H1 (cell line): ENCODE measurements around the gene SRM. TPM values are rescaled to one million over a fixed set of nuclear protein-coding genes. Genes with fewer than 3 reads are reported as not detected.

Source experiments
- CTCF ChIA-PET: fragments of 300-600 bp; sonication (Branson Sonifier 250); formaldehyde crosslinking; loops from one replicate; lab custom pipeline; 2021; ENCODE audit not compliant: partially characterized antibody; lab: Charles Lee
- POLR2A ChIA-PET: fragments of 300-600 bp; sonication (Branson Sonifier 250); formaldehyde crosslinking; loops from one replicate; lab custom pipeline; 2021; ENCODE audit warnings: inconsistent platforms; ENCODE audit not compliant: partially characterized antibody; lab: Charles Lee
- DNase-seq, 2 experiments: peaks; one replicate each; pipeline versions ENCODE4 v3.0.0 to v3.0.0-alpha.2; 2010 to 2022; ENCODE audit warnings: low spot score in 2 of 2, low read depth in 1 of 2, mixed read lengths in 1 of 2
- FAIRE-seq: peaks from 2 replicates; lab custom pipeline; 2011; peaks lifted over from hg19 to GRCh38; lab: Jason Lieb, UNC
- H2AFZ ChIP-seq: 2 replicates; pipeline ENCODE4 v1.8.1; 2012; ENCODE audit warnings: low read length, inconsistent platforms
- H2AK5ac ChIP-seq: 2 replicates; pipeline ENCODE4 v1.6.1; 2013; ENCODE audit warnings: low read depth, low read length
- H2BK120ac ChIP-seq: replicated peaks from 2 replicates; pipeline ENCODE3; 2013; ENCODE audit warnings: low read depth, low read length, inconsistent platforms
- H2BK12ac ChIP-seq: 2 replicates; pipeline ENCODE4 v1.6.1; 2013; ENCODE audit warnings: low read depth, low read length
- H2BK15ac ChIP-seq: 2 replicates; pipeline ENCODE4 v1.6.1; 2013; ENCODE audit warnings: low read length
- H2BK20ac ChIP-seq: 2 replicates; pipeline ENCODE4 v1.6.1; 2013; ENCODE audit warnings: low read length
- H2BK5ac ChIP-seq: 2 replicates; pipeline ENCODE4 v1.6.1; 2013; ENCODE audit warnings: low read depth, low read length
- H3K14ac ChIP-seq: 2 replicates; pipeline ENCODE4 v1.6.1; 2013; ENCODE audit warnings: inconsistent platforms; ENCODE audit not compliant: insufficient read length
- H3K18ac ChIP-seq: 2 replicates; pipeline ENCODE4 v1.6.1; 2013; ENCODE audit warnings: low read length; ENCODE audit errors: extremely low read depth
- H3K23ac ChIP-seq: 2 replicates; pipeline ENCODE4 v1.6.1; 2013; ENCODE audit warnings: inconsistent platforms; ENCODE audit not compliant: insufficient read length
- H3K23me2 ChIP-seq: 2 replicates; pipeline ENCODE4 v1.6.1; 2013; ENCODE audit warnings: low read depth, low read length
- H3K27ac ChIP-seq: 2 replicates; pipeline ENCODE4 v1.6.1; 2011; ENCODE audit warnings: low read depth, low read length, inconsistent platforms
- H3K27me3 ChIP-seq, 4 experiments: replicated peaks in 1 of 4; 1 replicate in 1 of 4; 2 replicates in 3 of 4; pipeline versions ENCODE4 v1.6.1 to v1.8.1; 2011 to 2013; ENCODE audit warnings: low read length in 3 of 4, mild to moderate bottlenecking in 3 of 4, inconsistent platforms in 2 of 4, mixed read lengths in 2 of 4, moderate library complexity in 1 of 4; ENCODE audit not compliant: control insufficient read depth in 3 of 4, insufficient read depth in 3 of 4; ENCODE audit errors: extremely low read depth in 1 of 4
- H3K36me3 ChIP-seq, 4 experiments: 2 replicates each; pipeline versions ENCODE4 v1.6.1 to v1.8.1; 2011 to 2013; ENCODE audit warnings: mild to moderate bottlenecking in 4 of 4, low read length in 3 of 4, moderate library complexity in 2 of 4, control low read depth in 1 of 4, inconsistent platforms in 1 of 4; ENCODE audit not compliant: insufficient read depth in 4 of 4, control insufficient read depth in 2 of 4
- H3K4ac ChIP-seq: replicated peaks from 2 replicates; pipeline ENCODE3; 2013; ENCODE audit warnings: low read length, low read depth, mixed read lengths, inconsistent platforms; ENCODE audit not compliant: insufficient read length
- H3K4me1 ChIP-seq, 4 experiments: replicated peaks in 1 of 4; 1 replicate in 1 of 4; 2 replicates in 3 of 4; pipeline versions ENCODE4 v1.6.1 to v1.8.1; 2011 to 2013; ENCODE audit warnings: low read length in 3 of 4, inconsistent platforms in 2 of 4, mixed read lengths in 1 of 4; ENCODE audit not compliant: insufficient read depth in 4 of 4, control insufficient read depth in 3 of 4
- H3K4me2 ChIP-seq, 2 experiments: 2 replicates each; pipeline versions ENCODE4 v1.6.1 to v1.8.1; 2011 to 2013; ENCODE audit warnings: low read depth in 2 of 2, low read length in 2 of 2, control low read depth in 1 of 2, inconsistent platforms in 1 of 2, mild to moderate bottlenecking in 1 of 2; ENCODE audit not compliant: insufficient read depth in 1 of 2
- H3K4me3 ChIP-seq, 4 experiments: fragments of 200-600, 300-600 bp in 1 of 4; sonication (generic), shearing (Covaris generic), sonication (Bioruptor Twin) in 1 of 4; 2 replicates each; pipeline versions ENCODE4 v1.5.1 to v1.8.1; 2011 to 2016; ENCODE audit warnings: low read length in 4 of 4, low read depth in 3 of 4, control low read depth in 2 of 4, inconsistent platforms in 2 of 4, mild to moderate bottlenecking in 2 of 4, mixed read lengths in 1 of 4, moderate library complexity in 1 of 4; ENCODE audit not compliant: insufficient read depth in 2 of 4; ENCODE audit errors: extremely low read depth in 1 of 4
- H3K56ac ChIP-seq: replicated peaks from 2 replicates; pipeline ENCODE3; 2013; ENCODE audit warnings: low read depth, mild to moderate bottlenecking, mixed read lengths, low read length, inconsistent platforms; ENCODE audit not compliant: insufficient read length
- H3K79me1 ChIP-seq: 2 replicates; pipeline ENCODE4 v1.6.1; 2013; ENCODE audit warnings: low read depth, low read length, control low read depth
- H3K79me2 ChIP-seq, 2 experiments: 2 replicates each; pipeline versions ENCODE4 v1.6.1 to v1.8.1; 2012 to 2013; ENCODE audit warnings: low read length in 2 of 2, mild to moderate bottlenecking in 2 of 2, inconsistent platforms in 1 of 2; ENCODE audit not compliant: insufficient read depth in 2 of 2, control insufficient read depth in 1 of 2
- H3K9ac ChIP-seq, 4 experiments: replicated peaks in 1 of 4; 1 replicate in 1 of 4; 2 replicates in 3 of 4; pipeline versions ENCODE4 v1.6.1 to v1.8.1; 2011 to 2013; ENCODE audit warnings: low read depth in 3 of 4, low read length in 3 of 4, control low read depth in 2 of 4, mild to moderate bottlenecking in 2 of 4, moderate library complexity in 2 of 4, inconsistent platforms in 1 of 4; ENCODE audit errors: extremely low read depth in 1 of 4
- H3K9me3 ChIP-seq, 2 experiments: 2 replicates each; pipeline versions ENCODE4 v1.6.1 to v1.8.1; 2012 to 2013; ENCODE audit warnings: mild to moderate bottlenecking in 2 of 2, moderate library complexity in 2 of 2, control low read depth in 1 of 2, inconsistent platforms in 1 of 2, low read depth in 1 of 2, low read length in 1 of 2, mixed read lengths in 1 of 2; ENCODE audit not compliant: insufficient read depth in 2 of 2
- H4K20me1 ChIP-seq, 2 experiments: replicated peaks in 1 of 2; 2 replicates each; pipeline versions ENCODE3 to v1.8.1; 2011 to 2013; ENCODE audit warnings: inconsistent platforms in 2 of 2, low read length in 2 of 2, mild to moderate bottlenecking in 1 of 2; ENCODE audit not compliant: insufficient read depth in 2 of 2, control insufficient read depth in 1 of 2
- H4K5ac ChIP-seq: 2 replicates; pipeline ENCODE4 v1.6.1; 2013; ENCODE audit warnings: low read length, low read depth, mixed read lengths, inconsistent platforms; ENCODE audit not compliant: insufficient read length
- H4K8ac ChIP-seq: 2 replicates; pipeline ENCODE4 v1.8.0; 2013; ENCODE audit warnings: mild to moderate bottlenecking, moderate library complexity, low read length, inconsistent platforms; ENCODE audit not compliant: insufficient read depth; ENCODE audit errors: extremely low read depth
- H4K91ac ChIP-seq: replicated peaks from 2 replicates; pipeline ENCODE3; 2013; ENCODE audit warnings: low read length, mixed read lengths, inconsistent platforms; ENCODE audit not compliant: insufficient read length
- ATF2 ChIP-seq: IDR thresholded peaks from 2 replicates; pipeline ENCODE4 v1.6.1; 2012; ENCODE audit warnings: low read length, inconsistent platforms
- KDM4A ChIP-seq: IDR thresholded peaks from one replicate; pipeline ENCODE4 v1.7.1; 2012; ENCODE audit warnings: low read depth, mild to moderate bottlenecking, moderate library complexity, low read length, inconsistent platforms; ENCODE audit not compliant: severe bottlenecking
- MAX ChIP-seq: IDR thresholded peaks from 2 replicates; pipeline ENCODE4 v1.6.1; 2012; ENCODE audit warnings: inconsistent platforms
- POLR2A ChIP-seq, 2 experiments: IDR thresholded peaks; 1 replicate in 1 of 2; 2 replicates in 1 of 2; pipeline ENCODE4 v1.6.1; 2011; ENCODE audit warnings: low read depth in 2 of 2, low read length in 2 of 2, mild to moderate bottlenecking in 2 of 2; ENCODE audit errors: control extremely low read depth in 1 of 2
- POLR2AphosphoS5 ChIP-seq: IDR thresholded peaks from 2 replicates; pipeline ENCODE4 v1.6.1; 2011; ENCODE audit warnings: low read depth, low read length
- TEAD4 ChIP-seq: IDR thresholded peaks from 2 replicates; pipeline ENCODE4 v1.6.1; 2012; ENCODE audit warnings: low read depth, low read length, inconsistent platforms, mixed read lengths
- WGBS, 2 experiments: shearing (Covaris generic) in 1 of 2; methylation state at CpG; one replicate each; pipeline versions ENCODE4 v1.1.6 to v1.1.7; 2013 to 2015; ENCODE audit warnings: low lambda C conversion rate in 2 of 2, mixed read lengths in 2 of 2, inconsistent platforms in 1 of 2, low coverage in 1 of 2, missing lambda C conversion rate in 1 of 2; ENCODE audit not compliant: insufficient replicate concordance in 2 of 2, insufficient coverage in 1 of 2, insufficient read length in 1 of 2; ENCODE audit errors: extremely low coverage in 1 of 2, missing lambda C conversion rate in 1 of 2; 5-methylcytosine and 5-hydroxymethylcytosine counted together
- polyA plus RNA-seq, 7 experiments: library from polyadenylated mRNA; depleted of rRNA in 3 of 7; stranded (reverse) in 5 of 7; unstranded in 2 of 7; fragments of >200 nt in 5 of 7; fragments of 200-250 nt in 2 of 7; gene quantifications; 1 replicate in 5 of 7; 2 replicates in 1 of 7; 4 replicates in 1 of 7; pipeline versions ENCODE4 v1.2.1 to v1.2.3, GENCODE V29; 2011 to 2013; ENCODE audit warnings: missing spikeins in 2 of 7, mixed read lengths in 2 of 7
- total RNA-seq: library from RNA; stranded (reverse); fragmentation: NEBNext Ultra II Directional; extraction: Animal tissue kit (Norgen Biotek cat#: 25700); gene quantifications from 2 replicates; pipeline ENCODE4 v1.2.1, GENCODE V29; 2021

Gene SRM
- total and polyA plus RNA-seq, 2 of the 8 experiments (the other 6 are each of a cell fraction or from before 2014, with no cell fraction given): 110 to 208 TPM

GRCh38 chr1:11023201-11023600 lies 36.6 kb downstream of the SRM start:
- H3K4me1 ChIP-seq: no peaks in the 10 kb centered on the region; a peak in 1 of 7 replicates
- FAIRE-seq (no peak), DNase-seq (no peak)
- H2BK20ac ChIP-seq: no peak overlapping the region
- no peak overlapping the region for H3K4me3 ChIP-seq
- no peak overlapping the region for H3K27ac ChIP-seq
- no peak overlapping the region for H3K9ac ChIP-seq
- no peak overlapping the region for H2BK15ac ChIP-seq
- H3K4me2 ChIP-seq: no peak overlapping the region
- no peak overlapping the region for H2BK5ac ChIP-seq
- H3K79me2 ChIP-seq: peaks cover 0 to 11% of the 10 kb centered on the region in 2 experiments; a peak in 1 of 4 replicates
- H3K23ac ChIP-seq: no peak overlapping the region
- H3K23me2 ChIP-seq: no peaks in the 10 kb centered on the region
- no peak overlapping the region for H2BK120ac ChIP-seq
- 95% methylated on average over 14 of the region's 14 CpGs; no CpG with 5 or more reads in 1 of the 2 experiments for WGBS, 2 experiments
- H2AK5ac ChIP-seq: no peak overlapping the region
- CTCF ChIA-PET: interaction anchor here (0.6 to 1.2 kb wide), 2 partner anchors 14 to 66 kb away, joined by 3 to 4 read pairs; no protein-coding TSS in a partner anchor
- H4K20me1 ChIP-seq: peaks cover 3 to 12% of the 10 kb centered on the region in 2 experiments
- no peaks in the 10 kb centered on the region; a peak in 1 of 4 replicates for H3K9me3 ChIP-seq
- no peak for TF ChIP-seq MAX
- no peak for TF ChIP-seq POLR2AphosphoS5
- TF ChIP-seq ATF2: no peak
- no peak for TF ChIP-seq TEAD4
- no peak for TF ChIP-seq KDM4A
- no peak for TF ChIP-seq POLR2A (IDR thresholded peaks at IDR 0.05; ENCODE audit: control extremely low read depth in 1 of 2, low read depth in 2 of 2, low read length in 2 of 2)
- no peak overlapping the region for H3K14ac ChIP-seq
- POLR2A ChIA-PET: interaction anchor here (0.8 to 3.8 kb wide), 6 partner anchors 8 to 102 kb away, joined by 3 to 20 read pairs (median 10); partner anchors contain the start of gene TARDBP
- no peak overlapping the region for H4K91ac ChIP-seq
- H3K27me3 ChIP-seq: no peaks in the 10 kb centered on the region
- no peak overlapping the region for H2AFZ ChIP-seq
- no peak overlapping the region for H2BK12ac ChIP-seq
- no peaks in the 10 kb centered on the region; the same call in 1 of the 2 replicates for H3K79me1 ChIP-seq
- peaks cover 33 to 91% (median 62%) of the 10 kb centered on the region in 4 experiments for H3K36me3 ChIP-seq
- H4K5ac ChIP-seq: no peak overlapping the region
- H3K4ac ChIP-seq: no peak overlapping the region
- H4K8ac ChIP-seq: no peak overlapping the region; the same call in 1 of the 2 replicates
- no peak overlapping the region for H3K18ac ChIP-seq
- H3K56ac ChIP-seq: no peak overlapping the region
